Thymus (tissue), 14 donors: Measurements from ENCODE around the gene DTX2. TPM values are rescaled to one million over a fixed set of nuclear protein-coding genes. Genes with fewer than 3 reads are reported as not detected.
"Not testable (repeated sequence)": the region's sequence is repeated elsewhere in the genome, so short reads cannot be mapped to it uniquely, and the experiment has no call there.

Experiments
- DNase-seq, 9 donors: peaks; one replicate each; pipeline ENCODE4 v3.0.0-alpha.2; 2013; ENCODE audit warnings: low spot score in 9 of 9, low read depth in 6 of 9, missing footprints in 1 of 9
- H3K27ac ChIP-seq, 2 donors: one replicate each; pipeline ENCODE4 v1.5.1; 2013; ENCODE audit warnings: control low read depth in 1 of 2, low read depth in 1 of 2, low read length in 1 of 2, mild to moderate bottlenecking in 1 of 2, moderate library complexity in 1 of 2
- H3K27me3 ChIP-seq, 2 donors: one replicate each; pipeline ENCODE4 v1.5.1; 2013; ENCODE audit warnings: low read length in 1 of 2; ENCODE audit not compliant: control insufficient read depth in 2 of 2, insufficient read depth in 1 of 2
- H3K36me3 ChIP-seq, 2 donors: one replicate each; pipeline ENCODE4 v1.5.1; 2013; ENCODE audit warnings: low read length in 1 of 2, mild to moderate bottlenecking in 1 of 2, moderate library complexity in 1 of 2; ENCODE audit not compliant: control insufficient read depth in 2 of 2, insufficient read depth in 2 of 2
- H3K4me1 ChIP-seq, 2 donors: one replicate each; pipeline ENCODE4 v1.5.1; 2013; ENCODE audit warnings: low read length in 2 of 2; ENCODE audit not compliant: control insufficient read depth in 2 of 2, insufficient read depth in 2 of 2
- H3K4me3 ChIP-seq, 2 donors: one replicate each; pipeline ENCODE4 v1.5.1; 2013; ENCODE audit warnings: low read length in 2 of 2, control low read depth in 1 of 2, mild to moderate bottlenecking in 1 of 2
- H3K9me3 ChIP-seq, 2 donors: one replicate each; pipeline ENCODE4 v1.5.1; 2013; ENCODE audit warnings: low read length in 1 of 2, mild to moderate bottlenecking in 1 of 2; ENCODE audit not compliant: control insufficient read depth in 2 of 2, insufficient read depth in 1 of 2
- WGBS: extraction: QIAGEN DNeasy Blood & Tissue Kit; methylation state at CpG from one replicate; pipeline ENCODE4 v1.1.7; 2013; 5-methylcytosine and 5-hydroxymethylcytosine counted together
- long read RNA-seq, 10 donors: transcript quantifications; one replicate each; lab custom pipeline, GENCODE V29; 2026
- polyA plus RNA-seq: library from polyadenylated mRNA; stranded (reverse); fragments of 200-250 nt; gene quantifications from one replicate; pipeline ENCODE4 v1.2.3, GENCODE V29; 2013
- total RNA-seq: library from RNA; stranded (reverse); fragments of 120-200 nt; gene quantifications from one replicate; pipeline ENCODE4 v1.2.4, GENCODE V29; 2013
- donor health status: healthy.

DTX2 gene
- 7.9 TPM for total RNA-seq
- polyA plus RNA-seq, result 50.3 TPM
- long read RNA-seq, donor 1, result 0 reads
- long read RNA-seq, donor 2, result 0 reads
- long read RNA-seq, donor 3, partial matches to known transcripts, result 0 of 3 reads
- long read RNA-seq, donor 3, other reads (novel, unspliced or antisense), result 0 of 3 reads
- long read RNA-seq, donor 4, partial matches to known transcripts, result 5 of 10 reads
- long read RNA-seq, donor 4, other reads (novel, unspliced or antisense), result 0 of 10 reads
- long read RNA-seq, donor 5, partial matches to known transcripts, result 0 of 1 reads
- long read RNA-seq, donor 5, other reads (novel, unspliced or antisense), result 0 of 1 reads
- long read RNA-seq, donor 6, partial matches to known transcripts, result 0 of 7 reads
- long read RNA-seq, donor 6, other reads (novel, unspliced or antisense), result 0 of 7 reads
- long read RNA-seq, donor 7, partial matches to known transcripts, result 0 of 2 reads
- long read RNA-seq, donor 7, other reads (novel, unspliced or antisense), result 0 of 2 reads
- long read RNA-seq, donor 8, partial matches to known transcripts, result 0 of 1 reads
- long read RNA-seq, donor 8, other reads (novel, unspliced or antisense), result 0 of 1 reads
- long read RNA-seq, donor 9, partial matches to known transcripts, result 0 of 6 reads
- long read RNA-seq, donor 9, other reads (novel, unspliced or antisense), result 0 of 6 reads
- long read RNA-seq, donor 10, result 0 reads

DNA sequence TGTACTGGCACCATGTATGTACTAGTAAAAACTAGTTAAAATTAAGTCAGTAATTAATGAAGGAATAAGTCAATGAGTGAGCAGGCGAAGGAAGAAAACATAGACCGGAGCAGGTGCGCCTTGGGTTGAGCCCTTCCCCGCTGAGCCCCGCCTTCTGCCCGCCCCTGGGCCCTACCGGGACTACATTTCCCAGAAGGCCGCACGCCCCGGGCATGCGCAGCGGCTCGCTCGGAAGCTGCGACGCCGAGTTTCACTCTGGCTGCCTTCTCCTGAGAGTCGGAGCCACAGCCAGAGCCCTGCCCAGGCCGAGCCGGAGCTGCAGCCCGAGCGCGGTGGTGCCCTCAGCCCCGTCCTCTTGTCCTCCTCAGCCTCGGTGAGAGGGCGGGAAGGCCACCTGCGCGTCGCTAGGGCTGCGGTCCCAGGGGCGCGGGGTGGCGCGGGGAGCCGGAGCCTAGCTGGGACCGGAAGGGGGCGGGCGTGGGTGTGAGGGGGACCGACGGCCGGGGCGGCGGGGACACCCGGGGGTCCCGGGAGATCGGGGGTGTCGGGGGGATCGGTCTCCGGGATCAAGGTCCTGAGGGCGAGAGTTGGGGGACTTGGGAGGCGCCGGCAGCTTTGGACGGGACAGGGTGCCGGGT is at the start of gene DTX2:
TSS of gene DTX2 (plus strand) at position 246 of the 638 bp plus-strand sequence. CDS start 18,801 bp downstream, outside the sequence.
- not testable (repeated sequence) for H3K36me3 ChIP-seq, DNase-seq, H3K4me1 ChIP-seq, H3K9me3 ChIP-seq, H3K27me3 ChIP-seq
- H3K4me3 ChIP-seq, result peak within 1 kb of the TSS; percentile 43 to 48
- H3K27ac ChIP-seq, result peak within 1 kb of the TSS in 1 of 2 donors; percentile 60
- WGBS, result under 1% methylated on average over 20 of the region's 54 CpGs

- 95% methylated on average over 5 of the region's 5 CpGs for WGBS
- no peaks in the 10 kb centered on the region for H3K4me1 ChIP-seq
- H3K27me3 ChIP-seq, result no peaks in the 10 kb centered on the region
- DNase-seq, result no peak
- no peak overlapping the region for H3K4me3 ChIP-seq
- H3K36me3 ChIP-seq, result no peaks in the 10 kb centered on the region
- H3K9me3 ChIP-seq, result no peaks in the 10 kb centered on the region
- H3K27ac ChIP-seq, result no peak overlapping the region
Observed at GRCh38 chr7:76412249-76412648, 49.3 kb upstream of the DTX2 start.

GRCh38 chr7:76417654-76418310 is 43.7 kb upstream of the DTX2 start:
- 97% methylated on average over 10 of the region's 10 CpGs for WGBS
- not testable (repeated sequence) for H3K4me3 ChIP-seq, DNase-seq, H3K27me3 ChIP-seq, H3K27ac ChIP-seq, H3K9me3 ChIP-seq, H3K4me1 ChIP-seq, H3K36me3 ChIP-seq

GRCh38 chr7:76421097-76421496 is 40.4 kb upstream of the DTX2 start:
- H3K27ac ChIP-seq, H3K27me3 ChIP-seq, DNase-seq, H3K36me3 ChIP-seq, H3K9me3 ChIP-seq, H3K4me3 ChIP-seq: not testable (repeated sequence)
- WGBS, result 91% methylated on average over 6 of the region's 6 CpGs
- peaks cover 0 to 11% of the 10 kb centered on the region in 2 donors for H3K4me1 ChIP-seq

DNA sequence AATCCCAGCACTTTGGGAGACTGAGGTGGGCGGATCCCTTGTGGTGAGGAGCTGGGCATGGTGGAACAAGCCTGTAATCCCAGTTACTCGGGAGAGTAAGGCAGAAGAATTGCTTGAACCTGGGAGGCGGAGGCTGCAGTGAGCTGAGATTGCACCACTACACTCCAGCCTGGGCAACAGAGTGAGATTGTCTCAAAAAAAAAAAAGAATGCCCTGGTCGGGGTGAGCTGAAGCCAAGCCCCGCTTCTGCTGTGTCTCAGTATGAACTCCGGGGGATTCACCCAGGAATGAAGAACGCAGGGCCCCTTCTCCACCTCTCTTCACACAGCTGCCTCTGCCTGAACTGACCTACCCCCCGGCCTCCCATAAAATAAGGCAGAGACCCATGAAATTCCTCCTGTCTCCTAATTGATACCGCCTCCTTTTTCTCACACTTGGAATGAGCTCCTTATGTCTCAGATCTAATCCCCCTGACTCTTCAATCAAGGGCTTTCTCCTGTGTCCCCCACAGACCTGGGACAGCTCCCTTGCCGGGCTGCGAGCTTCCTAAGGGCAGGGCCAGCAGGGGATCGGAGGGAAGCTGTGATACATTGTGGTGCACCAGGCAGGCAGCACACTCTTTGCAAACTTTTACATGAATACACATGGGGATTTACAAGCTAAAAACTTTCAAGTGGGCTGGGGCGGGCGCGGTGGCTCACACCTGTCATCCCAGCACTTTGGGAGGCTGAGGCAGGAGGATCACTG is 37.7 kb upstream of the DTX2 start:
- 94% methylated on average over 15 of the region's 15 CpGs for WGBS
- Histone ChIP-seq H3K27me3 (peaks cover 0 to 3% of the 10 kb centered on the region in 2 donors), H3K9me3 (no peaks in the 10 kb centered on the region), H3K4me3 (no peak overlapping the region), H3K36me3 (no peaks in the 10 kb centered on the region), H3K4me1 (peaks cover 0 to 11% of the 10 kb centered on the region in 2 donors), H3K27ac (no peak overlapping the region)
- no peak for DNase-seq

DNA sequence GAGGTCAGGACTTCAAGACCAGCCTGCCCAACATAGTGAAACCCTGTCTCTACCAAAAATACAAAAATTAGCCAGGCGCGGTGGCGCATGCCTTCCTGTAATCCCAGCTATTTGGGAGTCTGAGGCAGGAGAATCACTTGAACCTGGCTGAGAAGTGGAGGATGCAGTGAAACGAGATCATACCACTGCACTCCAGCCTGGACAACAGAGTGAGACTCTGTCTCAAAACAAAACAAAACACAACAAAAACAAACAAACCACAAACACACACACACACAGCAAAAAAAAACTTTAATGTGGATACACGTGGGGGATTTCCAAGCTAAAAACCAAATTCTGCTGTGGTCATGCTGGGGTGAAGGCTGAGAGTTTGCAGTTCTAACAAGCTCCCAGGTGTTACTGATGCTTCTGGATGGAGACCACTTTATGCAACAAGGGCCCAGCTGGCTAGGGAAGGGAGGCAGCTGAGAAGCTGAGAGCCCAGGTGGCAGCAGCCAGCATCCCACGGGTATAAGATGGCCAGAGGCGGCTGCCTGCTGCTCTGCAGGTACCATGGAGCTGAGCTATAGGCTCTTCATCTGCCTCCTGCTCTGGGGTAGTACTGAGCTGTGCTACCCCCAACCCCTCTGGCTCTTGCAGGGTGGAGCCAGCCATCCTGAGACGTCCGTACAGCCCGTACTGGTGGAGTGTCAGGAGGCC is 36.9 kb upstream of the DTX2 start, which contains the start of gene ZP3:
TSS of gene ZP3 (plus strand) at position 538 of the 699 bp plus-strand sequence. CDS start at position 553, 15 bp downstream.
- no peaks in the 10 kb centered on the region for H3K36me3 ChIP-seq
- no peak within 1 kb of the TSS for H3K4me3 ChIP-seq
- H3K4me1 ChIP-seq, result peaks cover 0 to 11% of the 10 kb centered on the region in 2 donors
- no peaks in the 10 kb centered on the region for H3K9me3 ChIP-seq
- H3K27me3 ChIP-seq, result peaks cover 0 to 3% of the 10 kb centered on the region in 2 donors
- 82% methylated on average over 10 of the region's 10 CpGs for WGBS
- DNase-seq, result peak in 3 of 9 donors; percentile 6 to 36 (median 13)
- H3K27ac ChIP-seq, result no peak within 1 kb of the TSS

GRCh38 chr7:76425156-76425555 is 36.4 kb upstream of the DTX2 start:
- H3K27ac ChIP-seq, result no peak overlapping the region
- H3K36me3 ChIP-seq, result no peaks in the 10 kb centered on the region
- peaks cover 0 to 11% of the 10 kb centered on the region in 2 donors for H3K4me1 ChIP-seq
- H3K4me3 ChIP-seq, result no peak overlapping the region
- H3K9me3 ChIP-seq, result no peaks in the 10 kb centered on the region
- 96% methylated on average over 9 of the region's 9 CpGs for WGBS
- no peak for DNase-seq
- peaks cover 0 to 3% of the 10 kb centered on the region in 2 donors for H3K27me3 ChIP-seq

- H3K4me3 ChIP-seq, H3K27ac ChIP-seq, DNase-seq, H3K36me3 ChIP-seq, H3K9me3 ChIP-seq, H3K27me3 ChIP-seq: not testable (repeated sequence)
- 93% methylated on average over 4 of the region's 4 CpGs for WGBS
- H3K4me1 ChIP-seq, result peaks cover 0 to 11% of the 10 kb centered on the region in 2 donors
Observed at GRCh38 chr7:76425558-76425957, 36.0 kb upstream of the DTX2 start.
